C1 segment of cervical spinal cord (tissue), 14 donors: ENCODE data around the gene RBMY1F.
"Not testable (repeated sequence)": the region's sequence is repeated elsewhere in the genome, so short reads cannot be mapped to it uniquely, and the experiment has no call there.

Experiments used
- DNase-seq, 14 donors: peaks; one replicate each; lab custom pipeline; 2025; lab: John Stamatoyannopoulos, UW

The RBMY1F gene

GRCh38 chrY:22182823-22183222 is at the start of gene RBMY1F:
Gene RBMY1F (minus strand): TSS chrY:22182923. CDS start chrY:22180969, 1,954 bp downstream.
- not testable (repeated sequence) for DNase-seq

DNA sequence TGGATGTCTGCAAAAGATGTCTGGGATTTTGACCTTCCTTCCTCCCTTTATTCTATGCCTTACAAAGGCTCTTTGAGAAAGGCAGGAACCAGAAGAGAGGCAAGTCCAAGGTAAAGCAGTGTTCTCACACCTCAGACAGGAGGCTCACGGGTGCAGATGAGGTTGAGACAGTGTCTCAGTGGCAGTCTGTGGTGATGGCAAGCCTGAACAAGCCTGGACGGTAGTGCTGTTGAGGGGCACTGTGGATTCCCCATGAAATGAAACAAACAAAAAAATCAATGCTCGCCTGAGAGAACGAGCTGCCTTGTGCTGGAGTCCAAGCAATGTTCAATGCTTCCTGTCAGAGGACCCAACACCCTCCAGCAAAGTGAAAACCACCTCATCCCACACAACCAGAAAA is 31.6 kb downstream of the RBMY1F start:
- not testable (repeated sequence) for DNase-seq

DNA sequence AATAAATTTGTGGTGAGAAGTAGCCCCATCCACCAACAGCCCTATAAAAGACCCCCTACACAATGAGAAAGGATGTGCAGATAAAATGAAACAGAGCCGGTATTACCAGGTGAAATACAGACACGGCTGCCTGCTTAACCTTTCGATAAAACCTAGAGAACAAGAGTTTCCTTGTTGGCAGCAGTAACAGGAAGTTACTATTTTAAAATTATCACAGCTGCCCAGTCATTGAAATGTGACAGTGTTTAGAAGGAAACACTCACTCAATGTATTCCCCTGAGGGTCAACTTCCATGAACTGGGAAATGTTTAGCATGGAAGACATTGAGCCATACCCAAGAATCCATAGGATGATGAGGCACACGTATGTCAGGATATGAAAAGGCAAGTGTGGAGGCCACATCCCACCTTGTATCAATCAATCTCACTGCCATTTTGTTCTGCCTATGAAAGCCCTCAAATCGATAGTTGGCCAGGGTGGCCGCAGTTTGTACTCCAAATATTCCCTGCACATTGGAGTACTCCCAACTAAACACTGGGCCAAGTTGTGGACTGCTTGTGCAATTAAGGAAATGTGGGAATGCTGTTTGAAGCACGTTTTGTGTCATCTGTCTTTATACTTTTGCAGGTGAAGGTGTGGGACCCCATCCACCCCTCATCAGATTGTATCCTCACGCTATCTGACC is 41.6 kb downstream of the RBMY1F start:
- not testable (repeated sequence) for DNase-seq

DNA sequence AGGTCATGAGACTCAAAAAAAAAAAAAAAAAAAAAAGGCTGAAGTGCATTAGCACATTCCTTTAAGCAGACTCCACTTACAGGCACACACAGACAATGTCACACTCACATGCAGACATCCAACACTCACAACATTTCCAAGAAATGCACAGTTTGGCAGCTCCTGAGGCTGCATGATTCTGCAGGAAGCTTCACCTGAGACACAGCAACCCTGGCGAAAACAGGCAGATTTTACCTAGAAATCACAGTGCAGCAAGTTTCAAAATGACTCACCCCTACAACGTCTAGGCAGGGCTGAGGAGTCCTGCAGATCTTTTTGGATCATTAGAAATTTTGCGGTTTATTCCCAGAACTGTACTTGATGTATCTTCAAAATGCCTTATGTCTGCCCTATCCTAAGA is 48.0 kb downstream of the RBMY1F start:
- DNase-seq, result not testable (repeated sequence)

DNA sequence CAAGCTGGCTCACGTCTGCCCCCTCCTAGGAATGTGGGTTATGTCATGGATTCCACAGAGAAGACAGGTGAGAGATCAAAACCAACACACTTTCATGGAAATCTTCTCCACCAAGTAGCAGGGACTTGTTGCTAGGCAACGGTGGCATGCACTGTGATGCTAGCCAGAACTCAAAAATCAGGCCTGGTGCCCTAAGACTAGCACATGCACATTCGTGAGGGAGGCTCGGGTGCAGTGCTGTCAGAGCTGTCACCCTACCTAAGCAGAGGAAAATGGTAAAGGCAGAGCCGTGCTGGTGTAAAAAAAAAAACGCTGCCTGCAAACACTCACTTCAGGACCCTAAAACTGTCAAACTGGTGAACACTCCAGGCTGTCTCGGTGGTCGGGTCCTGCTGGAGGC is 52.2 kb downstream of the RBMY1F start:
- DNase-seq, result not testable (repeated sequence)
